KMS-11 (cell line): Measurements from ENCODE around the gene TNFRSF21.

Experiments used
- H2AFZ ChIP-seq: fragments of 200-600 bp; sonication (generic); 2 replicates; pipeline ENCODE4 v1.6.1; 2016; ENCODE audit warnings: antibody characterized with exemption, mixed run types, low read depth
- H3K27ac ChIP-seq: fragments of 200-600 bp; sonication (generic); 2 replicates; pipeline ENCODE4 v1.6.1; 2016; ENCODE audit warnings: mild to moderate bottlenecking, mixed run types
- H3K27me3 ChIP-seq: fragments of 200-600 bp; sonication (generic); 2 replicates; pipeline ENCODE4 v1.6.1; 2017; ENCODE audit warnings: mild to moderate bottlenecking, low read depth, mixed run types, moderate library complexity; ENCODE audit not compliant: insufficient read depth
- H3K36me3 ChIP-seq: fragments of 200-600 bp; sonication (generic); 2 replicates; pipeline ENCODE4 v1.6.1; 2017; ENCODE audit warnings: mild to moderate bottlenecking, mixed run types; ENCODE audit not compliant: insufficient read depth
- H3K4me1 ChIP-seq: fragments of 200-600 bp; sonication (generic); 2 replicates; pipeline ENCODE4 v1.6.1; 2016; ENCODE audit warnings: mild to moderate bottlenecking, low read depth, mixed run types; ENCODE audit not compliant: poor library complexity, severe bottlenecking
- H3K4me2 ChIP-seq: fragments of 200-600 bp; sonication (generic); 2 replicates; pipeline ENCODE4 v1.7.0; 2016; ENCODE audit warnings: mild to moderate bottlenecking, mixed run types
- H3K4me3 ChIP-seq: fragments of 200-600 bp; sonication (generic); IDR thresholded peaks from 2 replicates; pipeline ENCODE4 v1.6.1; 2017; ENCODE audit warnings: low read depth, low read length, mixed read lengths; ENCODE audit not compliant: insufficient read depth
- H3K79me2 ChIP-seq: fragments of 200-600 bp; sonication (generic); 2 replicates; pipeline ENCODE4 v1.6.1; 2016; ENCODE audit warnings: low read depth, mixed run types; ENCODE audit not compliant: insufficient read depth
- H3K9ac ChIP-seq: fragments of 200-600 bp; sonication (generic); 2 replicates; pipeline ENCODE4 v1.6.1; 2016; ENCODE audit warnings: mild to moderate bottlenecking, mixed run types
- H4K20me1 ChIP-seq: fragments of 200-600 bp; sonication (generic); 2 replicates; pipeline ENCODE4 v1.6.1; 2016; ENCODE audit warnings: mild to moderate bottlenecking, mixed run types; ENCODE audit not compliant: insufficient read depth
- TF ChIP-seq, protein P1 (sequence below): fragments of 200-600 bp; sonication (generic); conservative IDR thresholded peaks from 2 replicates; pipeline ENCODE4 v1.6.1; 2017; ENCODE audit warnings: low read depth, mild to moderate bottlenecking, antibody characterized with exemption, low read length, moderate library complexity, mixed read lengths

The TNFRSF21 gene

GRCh38 chr6:47235964-47236760, 73.5 kb downstream of the TNFRSF21 start:
- no peaks in the 10 kb centered on the region for H4K20me1 ChIP-seq
- H3K36me3 ChIP-seq, result no peaks in the 10 kb centered on the region
- no peaks in the 10 kb centered on the region for H3K27me3 ChIP-seq
- H3K79me2 ChIP-seq, result 0 out of 2 replicates have a peak, but pooled peaks cover 6% of the 10 kb centered on the region
- peaks cover 18% of the 10 kb centered on the region for H3K4me1 ChIP-seq
- H3K9ac ChIP-seq, result no peak overlapping the region
- no peak overlapping the region for H3K4me3 ChIP-seq
- no peak overlapping the region for H3K4me2 ChIP-seq
- TF ChIP-seq, protein P1, sequence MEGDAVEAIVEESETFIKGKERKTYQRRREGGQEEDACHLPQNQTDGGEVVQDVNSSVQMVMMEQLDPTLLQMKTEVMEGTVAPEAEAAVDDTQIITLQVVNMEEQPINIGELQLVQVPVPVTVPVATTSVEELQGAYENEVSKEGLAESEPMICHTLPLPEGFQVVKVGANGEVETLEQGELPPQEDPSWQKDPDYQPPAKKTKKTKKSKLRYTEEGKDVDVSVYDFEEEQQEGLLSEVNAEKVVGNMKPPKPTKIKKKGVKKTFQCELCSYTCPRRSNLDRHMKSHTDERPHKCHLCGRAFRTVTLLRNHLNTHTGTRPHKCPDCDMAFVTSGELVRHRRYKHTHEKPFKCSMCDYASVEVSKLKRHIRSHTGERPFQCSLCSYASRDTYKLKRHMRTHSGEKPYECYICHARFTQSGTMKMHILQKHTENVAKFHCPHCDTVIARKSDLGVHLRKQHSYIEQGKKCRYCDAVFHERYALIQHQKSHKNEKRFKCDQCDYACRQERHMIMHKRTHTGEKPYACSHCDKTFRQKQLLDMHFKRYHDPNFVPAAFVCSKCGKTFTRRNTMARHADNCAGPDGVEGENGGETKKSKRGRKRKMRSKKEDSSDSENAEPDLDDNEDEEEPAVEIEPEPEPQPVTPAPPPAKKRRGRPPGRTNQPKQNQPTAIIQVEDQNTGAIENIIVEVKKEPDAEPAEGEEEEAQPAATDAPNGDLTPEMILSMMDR, result no peak
- no peak overlapping the region for H2AFZ ChIP-seq
- H3K27ac ChIP-seq, result no peak overlapping the region

DNA sequence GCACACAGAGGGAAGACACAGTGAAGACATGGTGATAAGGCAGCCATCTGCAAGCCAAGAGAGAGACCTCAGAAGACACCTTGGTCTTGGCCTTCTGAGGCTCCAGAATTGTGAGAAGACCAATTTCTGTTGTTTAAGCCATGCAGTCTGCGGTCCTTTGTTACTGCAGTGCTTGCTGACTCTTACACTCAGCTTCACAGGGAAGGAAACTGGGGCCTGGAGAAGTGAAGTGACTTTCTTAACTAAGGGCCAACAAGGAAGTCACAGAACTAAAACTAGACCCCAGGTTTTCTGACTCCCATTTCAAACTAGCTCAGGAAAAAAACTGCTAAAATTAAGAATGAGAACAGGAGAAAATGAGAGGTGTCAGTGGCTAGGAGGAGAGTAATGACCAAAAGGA, 74.3 kb downstream of the TNFRSF21 start:
- Histone ChIP-seq H3K79me2 (no peaks in the 10 kb centered on the region), H2AFZ (no peak overlapping the region), H3K9ac (no peak overlapping the region), H3K36me3 (no peaks in the 10 kb centered on the region), H3K27ac (no peak overlapping the region), H3K4me3 (no peak overlapping the region), H3K4me2 (no peak overlapping the region), H4K20me1 (no peaks in the 10 kb centered on the region), H3K4me1 (peaks cover 12% of the 10 kb centered on the region), H3K27me3 (no peaks in the 10 kb centered on the region)
- TF ChIP-seq, protein P1, result no peak

DNA sequence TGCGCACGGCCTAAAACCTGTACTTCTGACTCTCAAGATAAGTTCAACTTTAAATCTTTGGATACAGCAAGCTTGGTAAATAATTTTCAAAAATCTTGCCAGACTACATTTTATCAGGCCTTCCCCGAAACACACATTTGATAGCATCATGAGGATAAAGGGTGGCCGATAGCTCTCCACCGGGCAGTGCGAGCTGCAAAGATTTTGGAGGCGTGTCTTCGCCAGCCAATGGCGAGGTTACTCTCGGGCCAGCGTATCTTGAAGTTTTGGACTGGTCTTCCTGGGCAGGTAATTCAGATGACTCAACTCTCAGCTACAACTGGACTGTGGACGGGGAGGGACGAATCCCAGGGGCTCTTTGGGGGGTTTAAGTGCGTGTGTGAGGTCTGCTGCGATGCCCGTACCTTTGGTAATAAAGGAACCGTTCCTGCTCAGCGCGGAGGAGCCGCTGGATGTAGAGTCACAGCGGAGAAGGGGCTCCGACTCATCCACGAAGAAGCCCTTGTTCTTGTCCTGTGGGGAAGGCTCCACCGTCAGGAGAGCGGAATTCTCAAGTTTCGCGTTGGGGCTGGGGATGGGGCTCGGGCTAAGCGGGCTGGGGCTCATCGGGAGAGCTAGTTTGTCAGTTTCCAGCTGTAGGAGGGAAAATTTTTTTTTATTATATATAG, 75.3 kb downstream of the TNFRSF21 start:
- Histone ChIP-seq H3K27ac (no peak overlapping the region), H4K20me1 (no peaks in the 10 kb centered on the region), H3K36me3 (no peaks in the 10 kb centered on the region), H3K9ac (no peak overlapping the region), H3K79me2 (no peaks in the 10 kb centered on the region), H2AFZ (no peak overlapping the region), H3K4me1 (peaks cover 1% of the 10 kb centered on the region), H3K4me3 (no peak overlapping the region), H3K4me2 (no peak overlapping the region), H3K27me3 (no peaks in the 10 kb centered on the region)
- TF ChIP-seq, protein P1, result no peak

DNA sequence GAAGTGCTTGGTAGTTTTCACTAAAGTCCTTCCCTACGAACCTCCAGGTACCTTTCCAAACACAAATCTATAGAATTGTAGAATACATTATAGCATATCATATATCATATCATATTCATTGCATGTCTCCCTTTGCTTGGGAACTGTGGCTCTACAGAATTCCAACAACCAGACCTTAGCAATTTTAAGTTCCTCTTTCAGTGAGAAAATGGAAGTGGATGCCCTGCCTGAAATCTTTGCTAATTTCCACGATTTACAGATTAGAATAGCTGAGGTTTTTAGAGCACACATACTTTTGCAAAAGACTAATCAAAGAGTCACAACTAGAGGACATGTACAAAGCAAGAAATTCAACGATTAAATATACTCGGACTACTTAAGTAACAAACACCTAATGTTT, 78.6 kb downstream of the TNFRSF21 start:
- Histone ChIP-seq H3K27me3 (no peaks in the 10 kb centered on the region), H3K4me2 (no peak overlapping the region), H4K20me1 (no peaks in the 10 kb centered on the region), H3K4me1 (no peaks in the 10 kb centered on the region), H3K27ac (no peak overlapping the region), H3K4me3 (no peak overlapping the region), H3K79me2 (no peaks in the 10 kb centered on the region), H3K36me3 (no peaks in the 10 kb centered on the region), H2AFZ (no peak overlapping the region), H3K9ac (no peak overlapping the region)
- TF ChIP-seq, protein P1, result no peak
